Smooth muscle cell (in vitro differentiated cells): Measurements from ENCODE around the gene IMPA2. TPM values are rescaled to one million over a fixed set of nuclear protein-coding genes. Genes with fewer than 3 reads are reported as not detected.

ENCODE experiments used
- DNase-seq: peaks from one replicate; lab custom pipeline; 2025; ENCODE audit not compliant: unreplicated experiment; lab: John Stamatoyannopoulos, UW
- H2AFZ ChIP-seq: fragments of 200-600 bp; sonication (generic); 2 replicates; pipeline ENCODE4 v1.6.0; 2016; ENCODE audit warnings: antibody characterized with exemption, low read depth, mild to moderate bottlenecking
- H3F3A ChIP-seq: fragments of 200-600 bp; sonication (generic); 2 replicates; pipeline ENCODE4 v1.6.0; 2017; ENCODE audit warnings: antibody characterized with exemption, low read depth
- H3K27ac ChIP-seq: fragments of 200-600 bp; sonication (generic); 2 replicates; pipeline ENCODE4 v1.5.1; 2016; ENCODE audit warnings: low read depth, mild to moderate bottlenecking
- H3K27me3 ChIP-seq: fragments of 200-600 bp; sonication (generic); 2 replicates; pipeline ENCODE4 v1.6.1; 2016; ENCODE audit warnings: low read depth, mild to moderate bottlenecking
- H3K36me3 ChIP-seq: fragments of 200-600 bp; sonication (generic); 2 replicates; pipeline ENCODE4 v1.5.1; 2016; ENCODE audit warnings: low read depth
- H3K4me1 ChIP-seq: fragments of 200-600 bp; sonication (generic); 2 replicates; pipeline ENCODE4 v1.5.1; 2016; ENCODE audit warnings: low read depth
- H3K4me2 ChIP-seq: fragments of 200-600 bp; sonication (generic); 2 replicates; pipeline ENCODE4 v1.6.0; 2016; ENCODE audit warnings: mild to moderate bottlenecking
- H3K4me3 ChIP-seq: fragments of 200-600 bp; sonication (generic); 2 replicates; pipeline ENCODE4 v1.5.1; 2016; ENCODE audit warnings: mild to moderate bottlenecking
- H3K79me2 ChIP-seq: fragments of 200-600 bp; sonication (generic); 2 replicates; pipeline ENCODE4 v1.6.0; 2016; ENCODE audit warnings: low read depth, mild to moderate bottlenecking
- H3K9ac ChIP-seq: fragments of 200-600 bp; sonication (generic); 2 replicates; pipeline ENCODE4 v1.6.0; 2016; ENCODE audit warnings: low read depth
- H3K9me3 ChIP-seq: fragments of 200-600 bp; sonication (generic); replicated peaks from 2 replicates; pipeline ENCODE4 v1.5.1; 2016; ENCODE audit warnings: low read depth
- H4K20me1 ChIP-seq: fragments of 200-600 bp; sonication (generic); 2 replicates; pipeline ENCODE4 v1.6.0; 2016; ENCODE audit warnings: low read depth
- WGBS: methylation state at CpG from one replicate; pipeline ENCODE4 v1.1.7; 2016; ENCODE audit warnings: low lambda C conversion rate; 5-methylcytosine and 5-hydroxymethylcytosine counted together
- polyA plus RNA-seq: library from polyadenylated mRNA; unstranded; fragments of >200 nt; fragmentation: Nextera tagmentation; extraction: Ambion mirVana; gene quantifications from 2 replicates; pipeline ENCODE4 v1.2.1, GENCODE V29; 2016
- total RNA-seq: library from RNA; depleted of rRNA; stranded (reverse); fragments of >200 nt; gene quantifications from 2 replicates; pipeline ENCODE4 v1.2.3, GENCODE V29; 2014
- TF ChIP-seq, protein P1 (sequence below): fragments of 200-600 bp; sonication (generic); IDR thresholded peaks from 2 replicates; pipeline ENCODE4 v1.5.1; 2017; ENCODE audit warnings: borderline replicate concordance, mild to moderate bottlenecking, antibody characterized with exemption; ENCODE audit not compliant: insufficient read depth, poor library complexity, severe bottlenecking

IMPA2 gene
- total and polyA plus RNA-seq, 2 experiments from 2014 or later, result 9.9 to 17.8 TPM

DNA sequence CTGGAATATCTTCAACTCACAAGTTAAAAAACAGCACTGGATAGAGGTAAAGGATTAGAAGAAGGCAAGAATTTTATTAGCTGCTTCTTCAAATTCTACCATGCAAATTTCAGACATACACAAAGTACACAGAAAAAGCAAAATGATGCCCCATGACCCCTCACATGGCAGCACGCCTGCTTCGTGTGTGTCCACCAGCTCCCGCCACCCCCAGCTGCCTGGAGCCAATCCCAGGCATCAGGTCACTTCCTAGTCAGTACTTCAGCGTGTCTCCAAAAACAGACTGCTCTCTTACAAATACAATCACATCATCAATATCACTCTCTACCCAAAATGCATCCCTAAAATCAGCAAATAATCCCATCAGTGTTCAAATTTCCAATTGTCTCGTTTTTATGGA, 35.8 kb downstream of the IMPA2 start:
- no peaks in the 10 kb centered on the region for H3K79me2 ChIP-seq

DNA sequence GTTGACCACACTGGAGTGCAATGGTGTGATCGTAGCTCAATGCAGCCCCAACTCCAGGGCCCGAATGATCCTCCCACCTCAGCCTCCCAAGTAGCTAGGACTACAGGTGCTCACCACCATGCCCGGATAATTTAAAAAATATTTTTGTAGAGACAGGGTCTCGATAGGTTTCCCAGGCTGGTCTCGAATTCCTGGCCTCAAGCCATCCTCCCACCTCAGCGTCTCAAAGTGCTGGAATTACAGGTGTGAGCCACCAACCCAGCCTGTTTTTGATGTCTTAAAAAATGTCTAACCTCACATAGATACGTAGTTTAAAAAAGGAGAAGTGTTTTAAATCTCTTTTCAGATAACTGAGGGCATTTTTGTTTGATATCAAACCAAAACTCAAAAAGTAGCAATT, 37.6 kb downstream of the IMPA2 start:
- TF ChIP-seq, protein P1, sequence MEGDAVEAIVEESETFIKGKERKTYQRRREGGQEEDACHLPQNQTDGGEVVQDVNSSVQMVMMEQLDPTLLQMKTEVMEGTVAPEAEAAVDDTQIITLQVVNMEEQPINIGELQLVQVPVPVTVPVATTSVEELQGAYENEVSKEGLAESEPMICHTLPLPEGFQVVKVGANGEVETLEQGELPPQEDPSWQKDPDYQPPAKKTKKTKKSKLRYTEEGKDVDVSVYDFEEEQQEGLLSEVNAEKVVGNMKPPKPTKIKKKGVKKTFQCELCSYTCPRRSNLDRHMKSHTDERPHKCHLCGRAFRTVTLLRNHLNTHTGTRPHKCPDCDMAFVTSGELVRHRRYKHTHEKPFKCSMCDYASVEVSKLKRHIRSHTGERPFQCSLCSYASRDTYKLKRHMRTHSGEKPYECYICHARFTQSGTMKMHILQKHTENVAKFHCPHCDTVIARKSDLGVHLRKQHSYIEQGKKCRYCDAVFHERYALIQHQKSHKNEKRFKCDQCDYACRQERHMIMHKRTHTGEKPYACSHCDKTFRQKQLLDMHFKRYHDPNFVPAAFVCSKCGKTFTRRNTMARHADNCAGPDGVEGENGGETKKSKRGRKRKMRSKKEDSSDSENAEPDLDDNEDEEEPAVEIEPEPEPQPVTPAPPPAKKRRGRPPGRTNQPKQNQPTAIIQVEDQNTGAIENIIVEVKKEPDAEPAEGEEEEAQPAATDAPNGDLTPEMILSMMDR, result no peak

More for the DNA sequence above, 35.8 kb downstream of the IMPA2 start:
- WGBS, result 87% methylated on average over 5 of the region's 5 CpGs
- Histone ChIP-seq H2AFZ (no peak overlapping the region), H3F3A (no peaks in the 10 kb centered on the region), H3K4me2 (no peak overlapping the region), H3K36me3 (no peaks in the 10 kb centered on the region), H4K20me1 (no peaks in the 10 kb centered on the region), H3K4me3 (no peak overlapping the region), H3K4me1 (no peaks in the 10 kb centered on the region), H3K9ac (no peak overlapping the region), H3K9me3 (no peaks in the 10 kb centered on the region), H3K27ac (no peak overlapping the region), H3K27me3 (no peaks in the 10 kb centered on the region)
- TF ChIP-seq, protein P1, result no peak
- DNase-seq, result no peak

DNA sequence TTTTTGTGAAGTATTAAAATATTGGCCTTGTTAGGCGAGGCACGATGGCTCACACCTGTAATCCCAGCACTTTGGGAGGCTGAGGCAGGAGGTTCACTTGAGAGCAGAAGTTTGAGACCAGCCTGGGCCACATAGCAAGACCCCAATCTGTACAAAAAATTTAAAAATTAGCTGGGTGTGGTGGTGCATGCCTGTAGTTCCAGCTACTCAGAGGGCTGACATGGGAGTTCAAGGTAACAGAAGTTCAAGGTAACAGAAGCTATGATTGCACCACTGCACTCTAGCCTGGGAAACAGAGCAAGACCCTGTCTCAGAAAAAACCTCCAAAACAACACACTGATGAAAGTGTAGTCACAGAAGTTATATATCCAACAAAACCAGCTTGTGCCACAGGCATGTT, 39.8 kb downstream of the IMPA2 start:
- Histone ChIP-seq H4K20me1 (no peaks in the 10 kb centered on the region), H3K79me2 (no peaks in the 10 kb centered on the region), H3K9ac (no peak overlapping the region), H3K27me3 (no peaks in the 10 kb centered on the region), H3K36me3 (no peaks in the 10 kb centered on the region), H3K4me3 (no peak overlapping the region), H3K9me3 (no peaks in the 10 kb centered on the region), H3F3A (no peaks in the 10 kb centered on the region), H3K4me1 (no peaks in the 10 kb centered on the region), H3K27ac (no peak overlapping the region), H2AFZ (no peak overlapping the region), H3K4me2 (no peak overlapping the region)
- WGBS, result 100% methylated on average over 2 of the region's 2 CpGs
- TF ChIP-seq, protein P1, result no peak
- DNase-seq, result no peak

More for the DNA sequence above, 37.6 kb downstream of the IMPA2 start:
- no peak overlapping the region for H3K9ac ChIP-seq
- DNase-seq, result no peak
- H3K4me2 ChIP-seq, result no peak overlapping the region
- no peaks in the 10 kb centered on the region for H3K36me3 ChIP-seq
- H2AFZ ChIP-seq, result no peak overlapping the region
- 96% methylated on average over 7 of the region's 7 CpGs for WGBS
- no peaks in the 10 kb centered on the region for H3F3A ChIP-seq
- H3K4me1 ChIP-seq, result no peaks in the 10 kb centered on the region
- H4K20me1 ChIP-seq, result no peaks in the 10 kb centered on the region
- H3K4me3 ChIP-seq, result no peak overlapping the region
- no peaks in the 10 kb centered on the region for H3K27me3 ChIP-seq
- no peaks in the 10 kb centered on the region for H3K9me3 ChIP-seq
- H3K79me2 ChIP-seq, result no peaks in the 10 kb centered on the region
- H3K27ac ChIP-seq, result no peak overlapping the region

DNA sequence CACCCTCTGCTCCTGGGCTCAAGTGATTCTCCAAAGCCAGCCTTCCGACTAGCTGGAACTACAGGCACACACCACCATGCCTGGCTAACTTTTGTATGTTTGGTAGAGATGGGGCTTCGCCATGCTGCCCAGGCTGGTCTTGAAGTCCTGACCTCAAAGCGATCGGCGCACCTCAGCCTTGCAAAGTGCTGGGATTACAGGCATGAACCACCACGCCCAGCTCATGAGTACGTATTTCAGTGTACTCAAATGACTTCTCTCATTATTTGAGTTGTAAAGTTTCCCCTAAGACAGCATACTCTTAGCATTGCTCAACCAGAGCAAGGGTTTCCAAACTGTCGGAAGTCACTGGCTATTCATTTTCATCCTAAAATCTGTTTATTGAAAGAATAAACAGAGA, 40.3 kb downstream of the IMPA2 start:
- H3K79me2 ChIP-seq, result no peaks in the 10 kb centered on the region
- no peak for DNase-seq
- no peak overlapping the region for H3K27ac ChIP-seq
- no peak overlapping the region for H2AFZ ChIP-seq
- no peaks in the 10 kb centered on the region for H3K9me3 ChIP-seq
- no peak overlapping the region for H3K4me3 ChIP-seq
- H3K9ac ChIP-seq, result no peak overlapping the region
- H3K27me3 ChIP-seq, result no peaks in the 10 kb centered on the region
- no peaks in the 10 kb centered on the region for H3K4me1 ChIP-seq
- no peaks in the 10 kb centered on the region for H3K36me3 ChIP-seq
- 94% methylated on average over 8 of the region's 8 CpGs for WGBS
- H3F3A ChIP-seq, result no peaks in the 10 kb centered on the region
- TF ChIP-seq, protein P1, result no peak
- no peaks in the 10 kb centered on the region for H4K20me1 ChIP-seq
- H3K4me2 ChIP-seq, result no peak overlapping the region
